Nephron (organoid): ENCODE measurements around the gene PTPRB.

ENCODE experiments used
- H3K27ac Mint-ChIP-seq, 3 experiments: 2 replicates each; pipeline ENCODE4 v1.8.0; 2020; ENCODE audit warnings: mixed read lengths in 3 of 3, mild to moderate bottlenecking in 2 of 3, moderate library complexity in 1 of 3
- H3K27me3 Mint-ChIP-seq: 2 replicates; pipeline ENCODE4 v1.8.0; 2021; ENCODE audit warnings: low read depth, mild to moderate bottlenecking, moderate library complexity, mixed read lengths
- H3K36me3 Mint-ChIP-seq: 2 replicates; pipeline ENCODE4 v1.8.0; 2020; ENCODE audit warnings: low read depth, mixed read lengths
- H3K4me1 Mint-ChIP-seq: 2 replicates; pipeline ENCODE4 v1.8.0; 2020; ENCODE audit warnings: mixed read lengths
- H3K4me3 Mint-ChIP-seq, 3 experiments: 2 replicates each; pipeline ENCODE4 v1.8.0; 2020; ENCODE audit warnings: mild to moderate bottlenecking in 3 of 3, mixed read lengths in 3 of 3, moderate library complexity in 2 of 3
- H3K9me3 Mint-ChIP-seq: 2 replicates; pipeline ENCODE4 v1.8.0; 2020; ENCODE audit warnings: mixed read lengths
- CTCF ChIP-seq, 3 experiments: fragments of 200-600 bp; sonication (generic); IDR thresholded peaks; one replicate each; pipeline ENCODE4 v1.5.0; 2021; ENCODE audit warnings: antibody characterized with exemption in 3 of 3; ENCODE audit not compliant: unreplicated experiment in 3 of 3

Gene PTPRB

GRCh38 chr12:70660002-70660604, 22.9 kb upstream of the PTPRB start:
- TF ChIP-seq CTCF (IDR thresholded peaks at IDR 0.05; ENCODE audit: unreplicated experiment in 3 of 3): no peak
- Mint-ChIP-seq H3K4me3 (no peak overlapping the region), H3K9me3 (no peaks in the 10 kb centered on the region), H3K27me3 (no peaks in the 10 kb centered on the region), H3K36me3 (no peaks in the 10 kb centered on the region), H3K4me1 (peaks cover 21% of the 10 kb centered on the region), H3K27ac (no peak overlapping the region)

GRCh38 chr12:70659077-70659606, 21.9 kb upstream of the PTPRB start:
- Mint-ChIP-seq H3K36me3 (no peaks in the 10 kb centered on the region), H3K27me3 (no peaks in the 10 kb centered on the region), H3K27ac (no peak overlapping the region), H3K4me3 (no peak overlapping the region), H3K4me1 (peaks cover 14% of the 10 kb centered on the region), H3K9me3 (no peaks in the 10 kb centered on the region)
- TF ChIP-seq CTCF (IDR thresholded peaks at IDR 0.05; ENCODE audit: unreplicated experiment in 3 of 3): no peak

- Mint-ChIP-seq H3K36me3 (no peaks in the 10 kb centered on the region), H3K9me3 (no peaks in the 10 kb centered on the region), H3K27me3 (no peaks in the 10 kb centered on the region), H3K4me3 (no peak overlapping the region), H3K4me1 (peaks cover 8% of the 10 kb centered on the region), H3K27ac (no peak overlapping the region)
- no peak for TF ChIP-seq CTCF (IDR thresholded peaks at IDR 0.05; ENCODE audit: unreplicated experiment in 3 of 3)
These were observed 20.5 kb upstream of the PTPRB start for GRCh38 chr12:70657616-70658286.

- no peaks in the 10 kb centered on the region for H3K9me3 Mint-ChIP-seq
- no peak overlapping the region for H3K4me3 Mint-ChIP-seq
- no peak for TF ChIP-seq CTCF (IDR thresholded peaks at IDR 0.05; ENCODE audit: unreplicated experiment in 3 of 3)
- no peak overlapping the region for H3K27ac Mint-ChIP-seq
- peaks cover 15% of the 10 kb centered on the region for H3K4me1 Mint-ChIP-seq
- no peaks in the 10 kb centered on the region for H3K36me3 Mint-ChIP-seq
- H3K27me3 Mint-ChIP-seq: no peaks in the 10 kb centered on the region
These were observed 15.2 kb upstream of the PTPRB start for GRCh38 chr12:70652451-70652850.

GRCh38 chr12:70648831-70649230, 11.6 kb upstream of the PTPRB start:
- Mint-ChIP-seq H3K9me3 (no peaks in the 10 kb centered on the region), H3K36me3 (no peaks in the 10 kb centered on the region), H3K4me3 (no peak overlapping the region), H3K27ac (no peak overlapping the region), H3K27me3 (no peaks in the 10 kb centered on the region), H3K4me1 (peaks cover 23% of the 10 kb centered on the region)
- TF ChIP-seq CTCF (IDR thresholded peaks at IDR 0.05; ENCODE audit: unreplicated experiment in 3 of 3): no peak

- no peaks in the 10 kb centered on the region for H3K27me3 Mint-ChIP-seq
- H3K27ac Mint-ChIP-seq: no peak overlapping the region
- no peaks in the 10 kb centered on the region for H3K9me3 Mint-ChIP-seq
- no peaks in the 10 kb centered on the region for H3K36me3 Mint-ChIP-seq
- H3K4me1 Mint-ChIP-seq: peaks cover 23% of the 10 kb centered on the region
- no peak overlapping the region for H3K4me3 Mint-ChIP-seq
- TF ChIP-seq CTCF (IDR thresholded peaks at IDR 0.05; ENCODE audit: unreplicated experiment in 3 of 3): no peak
These were observed 11.0 kb upstream of the PTPRB start for GRCh38 chr12:70648191-70648590.
